ENCODE measurements around the gene PCDH1.

- TF ChIP-seq POLR2A (IDR thresholded peaks at IDR 0.05) (no peak), CTCF (IDR thresholded peaks at IDR 0.05) (no peak)
Observed at GRCh38 chr5:141913560-141914198, 35.5 kb upstream of the PCDH1 start.

Data from transverse colon (tissue), 3 donors.